ENCODE data around the gene BCOR. TPM values are rescaled to one million over a fixed set of nuclear protein-coding genes. Genes with fewer than 3 reads are reported as not detected.
A peak's percentile ranks its signal among the peaks of the same experiment; 100 is the strongest.

Gene BCOR
- total and polyA plus RNA-seq, 9 of the 15 experiments (the other 6 are each of a cell fraction or from before 2014, with no cell fraction given), result 27.5 to 113 (median 37.6) TPM

DNA sequence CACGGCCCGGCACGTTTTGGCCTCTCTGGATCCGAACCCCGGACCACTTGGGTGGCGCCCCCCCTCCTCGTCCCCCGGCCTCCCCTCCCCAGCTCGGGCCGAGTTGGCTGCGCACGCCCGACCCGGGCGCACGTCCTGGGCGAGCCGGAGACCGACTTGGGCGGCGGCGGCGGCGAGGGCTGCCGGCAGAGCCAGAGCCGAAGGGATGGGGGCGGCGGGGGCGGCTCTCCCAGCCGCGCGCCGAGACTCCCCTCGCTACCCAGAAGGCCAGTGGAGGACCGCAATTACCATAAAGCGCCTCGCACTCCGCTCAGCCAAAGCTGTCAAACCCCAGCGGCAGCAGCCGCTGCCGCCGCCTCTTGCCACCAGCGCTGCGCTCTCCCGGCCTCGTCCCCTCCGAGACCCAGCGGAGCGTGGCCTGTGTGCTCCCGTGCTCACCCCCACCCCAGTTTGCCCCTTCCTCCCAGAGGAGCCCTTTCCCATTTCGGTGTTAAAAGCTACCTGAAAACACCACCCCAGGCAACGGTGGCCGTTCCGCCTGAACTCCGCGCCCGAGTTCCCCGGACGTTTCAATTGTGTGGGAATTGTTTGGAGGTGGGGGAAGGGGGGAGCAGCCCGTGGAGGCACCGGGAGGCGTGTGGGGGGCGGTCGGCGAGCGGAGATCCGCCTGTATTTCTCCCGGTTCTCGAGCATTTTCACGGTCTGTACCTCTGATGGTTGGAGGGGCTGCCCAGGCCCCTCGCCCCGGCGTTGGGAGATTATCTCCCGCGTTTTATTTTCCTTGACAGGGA is 701 bp upstream of the BCOR start (continued):
- TF ChIP-seq ZNF511 (CRISPR knock-in tag; IDR thresholded peaks at IDR 0.05) (no peak), ELF1 (tag; IDR thresholded peaks at IDR 0.05) (no peak), FOXA1 (IDR thresholded peaks at IDR 0.05; ENCODE audit: borderline replicate concordance) (no peak), MTA3 (IDR thresholded peaks at IDR 0.05; ENCODE audit: borderline replicate concordance) (0 out of 2 replicates have a peak, but pooled peaks have one; percentile 21), PTBP1 (IDR thresholded peaks at IDR 0.05; ENCODE audit: low read depth, low read length) (no peak), ATF1 (CRISPR knock-in tag; IDR thresholded peaks at IDR 0.05) (no peak), ATF1 (tag; IDR thresholded peaks at IDR 0.05) (no peak), IRF1 (CRISPR knock-in tag; IDR thresholded peaks at IDR 0.05; ENCODE audit: borderline replicate concordance) (no peak), RREB1 (CRISPR knock-in tag; IDR thresholded peaks at IDR 0.05) (no peak), SMC3 (conservative IDR thresholded peaks at IDR 0.05; ENCODE audit: insufficient read depth, low read depth, low read length) (no peak), ETS2 (tag; IDR thresholded peaks at IDR 0.05; ENCODE audit: borderline replicate concordance, poor library complexity, severe bottlenecking) (no peak), L3MBTL2 (IDR thresholded peaks at IDR 0.05) (peak; percentile 38; the same call in 1 of the 2 replicates), CREM (IDR thresholded peaks at IDR 0.05; ENCODE audit: low read depth) (0 out of 2 replicates have a peak, but pooled peaks have one; percentile 9), CC2D1A (IDR thresholded peaks at IDR 0.05) (no peak), ZNF766 (CRISPR knock-in tag; conservative IDR thresholded peaks at IDR 0.05) (no peak), HLTF (IDR thresholded peaks at IDR 0.05) (no peak), PPARD (CRISPR knock-in tag; IDR thresholded peaks at IDR 0.05) (no peak), SREBF2 (CRISPR knock-in tag; IDR thresholded peaks at IDR 0.05) (no peak)
- TF ChIP-seq, protein P1, sequence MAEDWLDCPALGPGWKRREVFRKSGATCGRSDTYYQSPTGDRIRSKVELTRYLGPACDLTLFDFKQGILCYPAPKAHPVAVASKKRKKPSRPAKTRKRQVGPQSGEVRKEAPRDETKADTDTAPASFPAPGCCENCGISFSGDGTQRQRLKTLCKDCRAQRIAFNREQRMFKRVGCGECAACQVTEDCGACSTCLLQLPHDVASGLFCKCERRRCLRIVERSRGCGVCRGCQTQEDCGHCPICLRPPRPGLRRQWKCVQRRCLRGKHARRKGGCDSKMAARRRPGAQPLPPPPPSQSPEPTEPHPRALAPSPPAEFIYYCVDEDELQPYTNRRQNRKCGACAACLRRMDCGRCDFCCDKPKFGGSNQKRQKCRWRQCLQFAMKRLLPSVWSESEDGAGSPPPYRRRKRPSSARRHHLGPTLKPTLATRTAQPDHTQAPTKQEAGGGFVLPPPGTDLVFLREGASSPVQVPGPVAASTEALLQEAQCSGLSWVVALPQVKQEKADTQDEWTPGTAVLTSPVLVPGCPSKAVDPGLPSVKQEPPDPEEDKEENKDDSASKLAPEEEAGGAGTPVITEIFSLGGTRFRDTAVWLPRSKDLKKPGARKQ (CRISPR knock-in tag; IDR thresholded peaks at IDR 0.05), result no peak
- TF ChIP-seq, protein P2, sequence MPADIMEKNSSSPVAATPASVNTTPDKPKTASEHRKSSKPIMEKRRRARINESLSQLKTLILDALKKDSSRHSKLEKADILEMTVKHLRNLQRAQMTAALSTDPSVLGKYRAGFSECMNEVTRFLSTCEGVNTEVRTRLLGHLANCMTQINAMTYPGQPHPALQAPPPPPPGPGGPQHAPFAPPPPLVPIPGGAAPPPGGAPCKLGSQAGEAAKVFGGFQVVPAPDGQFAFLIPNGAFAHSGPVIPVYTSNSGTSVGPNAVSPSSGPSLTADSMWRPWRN (IDR thresholded peaks at IDR 0.05; ENCODE audit: low read depth), result no peak
